ENCODE data around the gene MYL10.
"Not testable (repeated sequence)": the region's sequence is repeated elsewhere in the genome, so short reads cannot be mapped to it uniquely, and the experiment has no call there.

MYL10 gene

DNA sequence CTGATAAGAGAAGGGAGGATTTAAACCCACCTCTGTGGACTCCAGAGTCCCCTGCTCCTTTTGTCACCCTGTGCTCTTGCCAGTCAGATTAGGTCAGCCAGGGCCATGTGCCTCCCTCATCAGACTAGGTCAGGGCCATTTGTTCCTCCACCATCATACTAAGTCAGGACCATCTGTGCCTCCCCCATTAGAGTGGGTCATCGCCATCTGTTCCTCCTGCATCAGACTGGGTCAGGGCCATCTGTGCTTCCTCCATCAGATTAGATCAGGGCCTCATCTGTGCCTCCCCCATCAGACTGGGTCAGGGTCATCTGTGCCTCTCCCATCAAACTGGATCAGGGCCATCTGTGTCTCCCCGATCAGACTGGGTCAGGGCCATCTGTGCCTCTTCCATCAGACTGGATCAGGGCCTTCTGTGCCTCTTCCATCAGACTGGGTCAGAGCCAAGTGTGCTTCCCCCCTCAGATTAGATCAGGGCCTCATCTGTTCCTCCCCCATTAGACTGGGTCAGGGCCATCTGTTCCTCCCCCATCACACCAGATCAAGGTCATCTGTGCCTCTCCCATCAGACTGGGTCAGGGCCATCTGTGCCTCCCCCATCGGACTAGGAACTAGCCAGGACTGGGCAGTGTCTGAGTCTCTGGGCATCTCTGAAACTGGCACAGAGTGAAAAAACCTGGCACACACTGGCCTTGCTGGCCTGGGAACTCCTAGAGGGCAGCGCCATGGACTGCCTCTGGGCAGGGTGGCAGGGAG is 11.5 kb downstream of the MYL10 start:
- no peak for DNase-seq

DNA sequence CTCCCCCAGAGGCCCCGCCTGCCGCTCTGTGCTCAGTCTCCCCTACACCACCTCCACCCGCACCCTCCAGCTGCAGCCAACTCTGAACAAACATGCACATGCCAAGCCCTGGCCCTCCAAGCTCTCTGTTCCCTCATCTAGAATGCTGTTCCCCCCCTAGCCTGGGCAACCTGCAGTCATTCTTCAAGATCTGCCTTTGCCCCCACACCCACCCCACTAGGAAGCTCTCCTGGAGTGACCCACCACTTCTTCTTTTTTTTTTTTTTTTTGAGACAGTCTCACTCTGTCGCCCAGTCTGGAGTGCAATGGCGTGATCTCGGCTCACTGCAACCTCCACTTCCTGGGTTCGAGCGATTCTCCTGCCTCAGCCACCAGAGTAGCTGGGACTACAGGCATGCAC is 13.7 kb downstream of the MYL10 start:
- DNase-seq = no peak

DNA sequence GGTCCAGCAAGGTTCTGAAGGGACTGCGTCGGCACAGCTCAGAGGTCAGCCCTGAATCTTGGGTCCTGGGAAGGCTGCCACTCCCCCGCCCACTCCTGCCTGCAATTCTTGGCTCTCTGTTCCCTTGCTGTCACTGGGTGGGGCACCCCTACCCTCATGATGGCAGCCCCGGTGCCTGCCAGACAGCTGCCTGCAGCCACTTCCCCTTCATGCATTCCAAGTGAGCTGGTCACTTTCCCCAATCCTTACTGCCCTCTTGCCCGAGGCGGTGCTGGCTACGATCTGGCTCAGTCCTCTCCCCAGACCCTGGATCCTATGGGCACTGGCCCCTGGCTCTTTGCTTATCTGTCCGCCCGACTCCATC is 14.2 kb downstream of the MYL10 start:
- no peak for DNase-seq

DNA sequence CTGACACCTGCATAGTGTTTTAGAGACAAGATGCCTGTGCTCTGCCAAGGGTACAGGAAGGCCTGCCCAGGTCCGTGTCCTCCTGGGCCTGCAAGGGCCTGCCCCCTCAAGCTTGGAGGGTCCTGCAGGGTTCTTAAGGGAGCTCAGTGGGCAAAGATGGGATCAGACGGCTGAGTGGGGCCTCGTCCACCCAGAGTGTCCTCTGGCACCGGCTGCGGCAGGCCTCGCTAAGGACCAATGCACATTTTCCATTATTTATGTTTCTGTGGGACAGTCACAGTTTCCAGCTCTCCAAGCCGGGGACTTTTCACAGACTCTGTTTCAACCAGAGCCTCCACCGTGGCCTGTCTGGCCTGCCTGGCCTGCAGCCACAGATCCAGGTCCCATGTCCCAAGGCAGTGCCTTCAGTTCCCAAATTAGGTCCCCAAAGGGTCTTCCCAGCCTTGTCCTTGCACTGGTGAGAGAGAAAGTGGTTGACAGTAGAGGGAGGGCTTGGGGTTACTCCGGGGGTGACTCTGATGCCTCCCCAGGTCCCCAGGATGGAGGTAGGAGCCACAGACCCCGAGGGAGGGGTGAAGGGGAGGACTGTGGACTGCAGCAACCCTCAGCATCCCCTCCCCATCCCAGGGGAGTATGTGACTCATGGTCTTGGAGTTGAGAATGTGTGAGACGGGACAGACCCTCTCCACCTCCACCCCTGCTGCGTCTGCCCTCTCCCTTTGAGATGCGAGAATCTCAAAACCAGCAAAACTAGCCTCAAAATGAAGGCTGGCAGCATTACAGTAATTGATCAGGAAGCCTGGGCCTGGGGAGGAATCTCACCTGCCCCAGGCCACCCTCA is 14.8 kb downstream of the MYL10 start:
- no peak for DNase-seq

DNA sequence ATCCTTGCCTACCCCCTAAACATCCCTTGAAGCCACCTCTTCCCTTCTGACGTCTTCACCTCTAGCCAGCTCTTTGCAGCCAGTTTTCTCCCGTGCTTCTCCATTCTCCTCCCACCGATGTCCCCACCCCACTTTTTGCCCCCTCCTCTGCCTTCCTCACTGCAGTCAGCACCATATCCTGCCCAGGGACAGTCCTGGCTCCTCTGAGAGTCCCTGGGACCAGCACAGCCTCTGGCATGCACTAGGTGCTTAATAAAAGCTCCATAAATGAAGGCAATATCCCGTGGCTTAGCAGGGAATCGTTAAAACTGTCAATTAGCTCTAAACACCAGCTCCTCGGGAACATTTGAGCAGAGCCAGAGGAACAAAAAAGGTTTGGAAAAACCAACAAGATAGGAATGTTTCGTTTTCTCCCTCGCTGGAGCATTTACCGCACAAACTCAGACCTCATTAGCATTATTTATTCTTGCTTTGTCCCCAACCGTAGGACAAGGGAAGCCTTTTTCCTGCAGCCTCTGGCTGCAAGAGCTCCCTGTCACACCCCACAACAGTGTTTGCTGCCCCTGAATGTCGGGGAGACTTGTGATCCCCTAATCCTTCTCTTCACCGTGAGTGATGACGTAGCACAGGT is 16.1 kb downstream of the MYL10 start:
- DNase-seq = no peak

DNA sequence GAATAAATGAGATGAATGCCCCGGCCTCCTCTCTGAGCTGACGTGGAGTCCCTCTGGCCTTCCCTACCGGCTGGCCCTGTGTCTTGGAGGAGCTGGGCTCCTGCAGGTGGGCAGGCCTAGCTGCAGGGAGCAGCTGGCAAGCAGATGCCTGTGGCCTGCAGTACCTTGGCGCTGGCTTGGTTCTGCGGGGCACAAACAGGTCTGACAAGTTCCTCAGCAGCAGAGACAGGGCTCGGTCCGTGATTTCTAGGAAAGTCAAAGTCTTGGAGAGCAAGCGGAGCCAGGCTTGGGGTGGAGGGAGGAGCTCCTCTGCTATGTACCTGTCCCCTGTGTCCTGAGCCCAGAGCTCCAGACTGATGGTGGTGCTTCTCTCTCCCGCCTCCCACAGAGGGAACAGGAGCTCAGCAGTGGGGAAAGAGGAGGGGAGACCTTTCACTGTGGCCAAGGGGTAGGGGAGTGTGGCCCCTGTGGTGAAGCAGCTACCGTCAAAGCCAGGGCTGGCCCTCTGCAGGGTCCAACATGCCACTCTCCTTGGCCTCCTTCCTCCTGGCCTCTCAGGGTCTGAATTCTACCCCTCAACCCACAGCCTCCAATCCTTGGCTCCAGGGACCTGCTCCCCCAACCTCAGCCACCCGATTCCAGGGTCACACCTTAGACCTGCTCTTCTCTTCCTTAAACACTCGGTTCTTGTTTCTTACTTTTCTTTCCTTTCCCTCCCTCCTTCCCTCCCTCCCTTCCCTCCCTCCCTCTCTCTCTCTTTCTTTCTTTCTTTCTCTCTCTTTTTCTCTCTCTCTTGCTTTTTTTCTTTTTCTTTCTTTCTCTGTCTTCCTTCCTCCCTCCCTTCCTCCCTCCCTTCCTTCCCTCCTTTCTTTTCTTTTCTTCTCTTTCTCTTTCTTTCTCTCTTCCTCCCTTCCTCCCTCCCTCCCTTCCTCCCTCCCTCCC is 20.1 kb downstream of the MYL10 start:
- DNase-seq = no peak

DNA sequence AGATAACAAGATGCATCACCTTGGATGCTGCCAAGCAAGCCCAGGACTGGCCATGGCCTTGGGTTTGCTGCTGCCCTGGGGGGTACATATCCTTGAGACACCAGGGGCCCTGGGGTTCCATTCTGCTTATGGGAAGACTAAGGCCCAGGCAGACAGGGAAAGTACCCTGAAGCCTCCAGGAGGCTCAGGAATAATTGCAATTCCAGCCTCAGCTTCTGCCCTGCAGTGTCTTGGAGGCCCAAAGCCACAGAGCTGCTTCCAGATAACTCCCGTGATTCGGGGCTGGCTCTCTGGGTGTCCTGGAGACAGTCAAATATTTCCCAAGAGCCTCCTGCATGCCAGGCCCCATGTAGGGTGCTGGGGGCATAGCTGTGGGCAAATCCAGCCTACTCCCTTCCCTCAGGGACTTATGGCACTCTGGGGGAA is 22.6 kb downstream of the MYL10 start:
- no peak for DNase-seq

DNA sequence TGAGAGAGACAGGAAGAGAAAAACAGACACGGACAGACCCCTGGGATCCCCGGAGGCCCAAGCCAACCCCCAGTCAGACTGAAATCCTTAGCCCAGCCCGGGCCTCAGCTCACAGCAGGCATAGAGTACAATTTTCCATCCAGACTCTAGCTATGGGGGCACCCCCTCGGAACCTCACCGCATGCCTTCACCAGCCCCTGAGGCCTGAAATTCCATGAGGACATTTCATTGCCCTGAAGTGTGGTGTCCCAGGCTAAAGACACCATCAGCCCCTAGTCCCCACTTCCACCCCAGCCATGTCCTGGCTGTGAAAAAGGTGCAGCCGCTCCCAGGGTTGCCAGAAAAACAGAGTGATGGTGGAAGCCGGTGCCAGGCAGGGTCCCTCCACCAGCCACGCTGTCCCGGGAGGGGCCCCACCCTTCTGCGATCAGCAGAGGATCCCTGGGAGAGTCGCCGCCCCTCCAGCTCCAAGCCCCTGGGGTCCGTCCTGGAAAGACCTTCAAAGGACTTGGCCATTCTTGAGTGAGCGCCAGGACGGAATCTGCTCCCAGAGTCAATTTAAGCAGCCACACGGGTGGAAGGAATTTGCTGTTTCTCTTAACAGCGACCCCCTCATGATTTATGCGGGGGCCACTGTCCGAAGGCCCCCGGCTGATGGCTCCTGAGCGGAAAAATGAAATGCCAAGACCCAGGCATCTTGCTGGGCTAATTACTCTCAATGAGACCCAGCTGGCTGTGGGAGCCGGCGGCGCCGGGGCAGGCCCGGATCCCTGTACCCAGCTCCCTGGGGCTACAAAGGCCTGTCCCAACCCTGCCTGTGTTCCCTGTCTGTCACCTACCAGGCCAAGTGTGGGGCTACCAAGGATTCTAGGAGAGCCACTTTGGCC is 23.2 kb downstream of the MYL10 start:
- no peak for DNase-seq

DNA sequence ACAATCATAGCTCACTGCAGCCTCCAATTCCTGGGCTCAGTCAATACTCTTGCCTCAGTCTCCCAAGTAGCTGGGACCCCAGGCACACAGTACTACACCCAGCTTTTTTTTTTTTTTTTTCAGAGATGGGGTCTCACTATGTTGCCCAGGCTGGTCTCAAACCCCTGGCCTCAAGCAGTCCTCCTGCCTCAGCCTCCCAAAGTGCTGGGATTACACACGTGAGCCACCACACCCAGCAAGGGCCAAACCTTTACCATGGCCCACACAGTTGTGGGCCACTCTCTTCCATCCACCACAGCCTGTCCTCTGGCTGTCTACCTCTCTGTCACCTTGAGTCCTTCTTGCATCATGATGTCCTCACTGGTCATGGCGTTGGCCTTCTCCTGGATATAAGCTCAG is 24.2 kb downstream of the MYL10 start:
- DNase-seq = not testable (repeated sequence)

DNA sequence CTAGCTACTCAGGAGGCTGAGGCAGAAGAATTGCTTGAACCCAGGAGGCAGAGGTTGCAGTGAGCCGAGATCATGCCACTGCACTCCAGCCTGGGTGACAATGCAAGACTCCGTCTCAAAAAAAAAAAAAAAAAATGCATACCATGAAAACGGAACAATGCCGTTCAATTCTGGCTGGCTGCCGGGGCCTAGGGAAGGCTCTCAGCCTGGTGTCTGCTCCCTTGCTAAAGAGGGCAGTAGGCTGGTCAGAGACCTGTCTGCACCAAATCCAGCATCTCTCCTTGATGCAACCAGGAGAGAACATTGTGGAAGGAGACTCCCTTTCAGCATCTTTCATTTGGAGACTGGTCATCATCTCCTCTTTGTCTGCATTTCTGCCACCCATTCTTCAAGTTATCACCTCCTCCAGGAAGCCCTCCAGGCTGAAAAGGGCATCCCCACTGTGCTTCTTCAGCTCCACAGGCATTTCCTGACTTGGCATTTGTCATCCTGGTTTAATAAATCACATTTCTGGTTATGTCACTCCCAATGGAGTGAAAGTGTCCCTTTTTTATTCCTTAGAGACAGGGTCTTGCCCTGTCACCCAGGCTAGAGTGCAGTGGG is 24.7 kb downstream of the MYL10 start:
- DNase-seq = no peak

DNA sequence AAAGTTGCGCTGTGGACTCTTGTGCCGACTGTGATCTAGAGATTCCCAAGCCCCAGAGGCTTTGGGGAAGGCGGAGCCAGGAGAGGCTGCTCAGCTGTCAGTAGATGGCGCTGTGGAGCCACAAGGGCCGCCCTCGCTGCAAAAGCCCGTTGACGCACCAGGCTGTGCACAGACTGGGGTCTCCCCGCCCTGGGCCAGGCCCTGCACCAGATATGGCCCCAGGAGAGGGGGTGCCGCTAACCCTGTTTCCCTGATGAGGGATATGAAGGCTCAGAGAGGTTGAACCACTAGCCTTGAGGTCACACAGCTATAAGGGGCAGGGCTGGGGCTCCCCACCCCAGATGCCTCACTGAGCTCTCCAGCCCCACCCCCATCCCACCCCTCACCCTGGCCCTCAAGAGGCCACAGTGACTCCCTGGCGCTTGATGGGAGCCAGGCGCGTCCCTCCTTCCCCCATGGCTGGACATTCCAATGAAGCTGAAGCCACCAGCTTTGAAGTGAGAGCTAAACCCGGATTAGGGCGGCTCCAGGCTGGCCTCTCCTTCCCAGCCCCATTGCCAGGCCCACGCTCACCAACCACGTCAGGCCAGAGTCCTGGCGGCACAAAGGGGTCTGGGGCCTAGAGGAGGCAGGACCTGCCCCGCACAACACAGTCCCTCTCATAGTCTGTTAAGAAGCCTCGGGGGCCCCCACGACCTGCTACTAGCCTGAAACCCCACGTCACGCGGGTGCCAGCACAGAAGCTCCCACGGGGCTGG is 26.4 kb downstream of the MYL10 start:
- peak; percentile 15 for DNase-seq

DNA sequence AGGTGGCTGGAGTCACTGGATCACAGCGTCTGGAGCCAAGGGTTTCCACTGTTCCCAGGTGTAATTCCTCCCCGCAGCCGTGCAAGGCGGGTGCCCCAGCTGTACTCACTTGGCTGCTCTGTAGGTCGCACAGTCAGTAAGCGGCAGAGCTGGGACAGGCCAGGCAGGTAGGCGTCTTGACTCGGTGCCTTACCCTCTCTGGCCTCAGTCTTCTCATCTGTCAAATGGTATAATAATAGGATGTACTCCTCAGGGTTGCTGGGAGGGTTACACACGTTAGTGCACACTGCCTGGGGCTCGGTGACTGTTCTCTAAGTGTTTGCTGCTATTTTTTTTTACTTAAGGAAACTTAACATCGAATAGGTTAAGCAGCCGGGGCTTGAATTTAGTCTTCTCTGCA is 27.0 kb downstream of the MYL10 start:
- no peak for DNase-seq

DNA sequence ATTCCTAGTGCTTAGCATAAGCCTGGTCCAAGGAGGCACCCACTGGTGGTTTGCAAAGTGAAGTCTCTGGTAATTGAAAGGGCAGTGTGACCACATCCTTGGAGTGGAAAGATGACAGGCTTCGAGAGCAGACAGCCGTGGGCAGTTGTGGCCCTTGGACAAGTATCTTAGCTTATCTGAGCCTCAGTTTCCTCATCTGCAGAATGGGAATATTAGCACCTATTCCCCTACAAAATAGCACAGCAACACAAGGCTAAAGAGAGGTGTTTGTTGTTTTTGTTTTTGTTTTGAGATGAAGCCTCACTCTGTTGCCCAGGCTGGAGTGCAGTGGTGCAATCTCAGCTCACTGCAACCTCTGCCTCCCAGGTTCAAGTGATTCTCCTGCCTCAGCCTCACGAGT is 29.3 kb downstream of the MYL10 start:
- DNase-seq = no peak

DNA sequence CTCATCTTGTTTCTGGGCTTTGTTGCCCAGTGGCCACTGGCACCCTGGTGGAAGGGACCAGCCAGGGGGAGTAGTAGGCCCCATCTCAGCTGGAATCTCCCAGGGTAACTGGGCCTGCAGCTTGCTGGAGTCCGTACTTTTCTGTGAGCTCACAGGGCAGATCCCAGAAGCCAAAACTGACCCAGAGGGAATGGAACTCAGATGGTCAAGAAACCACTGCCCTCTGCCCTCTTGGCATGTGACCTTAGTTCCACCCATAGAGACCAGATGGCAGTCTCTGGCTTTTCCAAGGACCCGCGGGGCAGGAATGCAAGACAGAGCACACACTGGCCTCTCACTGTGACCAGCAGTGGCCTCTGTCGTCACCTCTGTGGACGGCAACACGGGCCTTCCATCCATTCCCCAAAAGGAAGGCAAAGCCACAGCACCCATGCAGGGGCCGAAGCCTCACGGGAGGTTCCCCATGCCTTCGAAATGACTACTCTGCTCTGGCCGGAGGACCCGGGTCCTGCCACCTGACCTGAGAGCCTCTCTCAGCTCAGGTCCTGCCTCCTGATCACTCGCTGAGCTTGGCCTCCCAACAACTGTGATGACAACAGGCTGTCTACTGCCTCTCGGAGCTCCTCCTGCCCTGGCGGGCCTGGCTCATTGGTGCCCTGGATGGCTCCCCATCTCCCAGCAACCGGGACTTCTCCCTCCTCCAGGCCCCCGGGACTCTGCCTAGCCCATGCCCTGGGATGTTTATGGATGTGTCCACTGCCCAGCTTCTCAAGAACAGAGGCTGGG is 29.9 kb downstream of the MYL10 start:
- DNase-seq = no peak

DNA sequence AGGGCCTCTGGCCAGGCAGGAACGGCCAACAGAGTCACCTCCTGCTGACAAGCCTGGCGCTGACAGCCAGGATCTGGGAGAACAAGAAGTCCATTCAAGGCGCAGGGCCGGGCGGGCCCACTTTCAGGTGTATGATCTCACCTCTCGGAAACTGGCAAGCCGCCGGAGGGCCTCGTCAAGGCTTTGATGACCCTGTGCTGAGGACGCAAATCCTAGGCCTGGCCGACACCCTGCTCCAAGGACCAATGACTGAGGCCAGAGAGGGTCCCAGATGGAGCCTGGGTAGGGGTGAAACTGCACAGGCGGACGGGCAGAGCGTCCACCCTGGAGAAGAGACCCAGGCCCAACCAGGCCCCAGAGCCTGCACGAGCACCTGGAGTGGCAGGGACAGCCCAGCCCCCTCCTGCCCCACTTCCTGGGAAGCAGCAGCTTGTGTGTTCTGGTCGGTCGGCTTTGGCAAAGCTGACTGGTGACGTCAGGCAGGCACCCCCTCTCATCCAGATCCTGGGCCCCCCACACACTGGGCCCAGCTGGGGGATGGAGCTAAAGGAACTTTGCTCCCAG is 30.6 kb downstream of the MYL10 start:
- DNase-seq = no peak

DNA sequence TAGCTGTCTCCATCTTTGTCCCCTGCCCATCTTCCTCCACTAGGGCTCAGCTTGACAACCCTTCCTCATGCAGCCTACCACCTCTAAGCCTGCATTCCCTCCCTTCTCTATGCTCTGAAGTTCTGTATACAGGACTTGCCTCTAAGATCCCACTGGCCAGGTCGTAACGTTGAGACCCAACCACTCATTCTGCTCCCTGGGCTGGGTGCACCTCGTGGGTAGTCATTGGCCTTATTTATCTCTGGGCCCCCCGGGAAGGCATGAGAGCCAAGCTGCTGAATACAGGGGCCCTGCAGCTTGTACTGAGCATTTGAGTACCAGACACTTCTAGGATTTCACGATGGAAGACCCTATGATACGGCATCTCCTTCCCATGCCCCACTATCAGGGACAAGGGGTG is 31.2 kb downstream of the MYL10 start:
- DNase-seq = no peak

DNA sequence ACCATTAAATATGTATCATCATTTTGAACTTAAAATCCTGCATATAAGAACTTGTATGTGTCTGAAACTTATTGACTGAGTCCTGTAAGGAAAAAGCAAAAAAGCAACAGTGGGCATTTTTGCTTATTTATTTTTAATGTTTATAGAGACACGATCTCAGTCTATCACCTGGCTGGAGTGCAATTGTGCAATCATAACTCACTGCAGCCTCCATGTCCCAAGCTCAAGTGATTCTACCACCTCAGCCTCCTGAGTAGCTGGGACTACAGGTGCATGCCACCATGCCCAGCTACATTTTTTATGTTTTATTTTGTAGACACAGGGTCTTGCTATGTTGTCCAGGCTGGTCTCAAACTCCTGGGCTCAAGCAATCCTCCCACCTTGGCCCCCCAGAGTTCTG is 32.2 kb downstream of the MYL10 start:
- no peak for DNase-seq

DNA sequence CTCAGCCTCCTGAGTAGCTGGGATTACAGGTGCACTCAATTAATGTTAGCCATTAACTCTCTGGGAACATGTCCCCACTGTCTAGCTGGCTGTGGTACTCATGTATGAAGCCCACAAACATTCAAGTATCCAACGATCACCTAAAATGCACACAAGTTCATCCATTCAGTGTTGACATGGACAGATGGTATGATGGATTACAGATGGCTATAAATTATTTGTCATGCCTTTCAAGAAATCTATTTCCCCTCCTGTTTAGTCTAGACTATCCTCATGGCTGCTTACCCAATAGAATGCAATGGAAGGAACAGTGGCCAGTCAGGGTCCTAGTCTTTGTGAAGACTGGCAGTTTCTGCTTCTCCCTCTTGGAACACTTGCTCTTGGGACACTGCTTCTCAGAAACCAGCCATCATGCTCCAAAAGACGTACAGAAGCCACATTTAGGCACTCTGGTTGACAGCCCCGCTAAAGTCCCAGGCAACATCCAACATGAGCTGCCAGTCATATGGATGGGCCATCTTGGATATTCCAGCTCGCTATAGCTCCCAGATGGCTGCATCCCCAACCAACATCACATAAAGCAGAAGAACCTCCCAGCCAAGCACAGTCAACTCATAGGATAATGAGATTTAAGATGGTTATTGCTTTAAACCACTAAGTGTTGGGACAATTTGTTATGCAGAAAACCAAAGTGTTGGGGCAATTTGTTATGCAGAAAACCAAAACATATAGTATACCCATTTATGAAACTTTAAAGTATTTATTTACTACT is 33.1 kb downstream of the MYL10 start:
- DNase-seq = no peak

DNA sequence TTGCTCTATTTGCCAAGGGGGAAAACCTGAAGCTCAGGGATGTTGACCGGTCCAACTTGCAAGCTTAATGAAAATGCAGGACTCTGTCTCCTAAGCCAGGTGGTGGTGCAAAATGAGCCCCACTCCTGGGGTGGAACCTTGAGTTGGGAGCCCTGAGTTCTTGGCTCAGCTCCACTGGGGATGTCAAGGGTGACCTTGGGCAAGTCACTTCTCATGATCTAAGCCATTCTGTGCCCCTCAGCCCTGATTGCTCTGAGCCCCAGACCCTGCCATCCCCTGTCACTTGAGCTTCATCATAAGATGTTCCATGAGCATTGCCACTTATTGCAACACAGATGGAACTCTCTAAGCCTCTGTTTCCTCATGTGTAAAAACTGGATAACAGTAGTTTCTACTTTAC is 33.9 kb downstream of the MYL10 start:
- DNase-seq = no peak
